Heart right ventricle (tissue), 16 donors: ENCODE measurements around the gene KLF7. TPM values are rescaled to one million over a fixed set of nuclear protein-coding genes. Genes with fewer than 3 reads are reported as not detected.

Experiments used
- ATAC-seq, 8 donors: fragments of 200-7000 bp; cut with Tn5 transposase; one replicate each; pipeline ENCODE4 v1.9.1; 2020; ENCODE audit warnings: mild to moderate bottlenecking in 8 of 8, moderate library complexity in 8 of 8, moderate number of reproducible peaks in 1 of 8
- DNase-seq, 2 donors: peaks; one replicate each; pipeline ENCODE4 v3.0.0-alpha.2; 2020
- H3K27ac ChIP-seq, 10 donors: fragments of 200-600 bp; sonication (generic) in 2 of 10; one replicate each; pipeline versions ENCODE4 v1.5.0 to v1.8.0; 2020 to 2022; ENCODE audit warnings: mild to moderate bottlenecking in 3 of 10
- H3K27me3 ChIP-seq, 7 donors: fragments of 200-600 bp; one replicate each; pipeline ENCODE4 v1.8.0; 2021 to 2022; ENCODE audit warnings: mild to moderate bottlenecking in 2 of 7
- H3K36me3 ChIP-seq, 9 donors: fragments of 200-600 bp; sonication (generic) in 1 of 9; one replicate each; pipeline versions ENCODE4 v1.5.0 to v1.8.0; 2020 to 2022; ENCODE audit warnings: mild to moderate bottlenecking in 2 of 9
- H3K4me1 ChIP-seq, 9 donors: fragments of 200-600 bp; sonication (generic) in 1 of 9; one replicate each; pipeline versions ENCODE4 v1.5.0 to v1.8.0; 2020 to 2022; ENCODE audit warnings: mild to moderate bottlenecking in 4 of 9
- H3K4me3 ChIP-seq, 10 donors: fragments of 200-600 bp; sonication (generic) in 2 of 10; one replicate each; pipeline versions ENCODE4 v1.5.0 to v1.8.0; 2020 to 2022; ENCODE audit warnings: mild to moderate bottlenecking in 7 of 10, moderate library complexity in 2 of 10
- H3K9me3 ChIP-seq, 11 donors: fragments of 200-600 bp in 10 of 11; sonication (generic) in 2 of 11; one replicate each; pipeline versions ENCODE4 v1.5.0 to v1.8.0; 2013 to 2022; ENCODE audit warnings: mild to moderate bottlenecking in 2 of 11, control low read depth in 1 of 11, moderate library complexity in 1 of 11
- CTCF ChIP-seq, 9 donors: fragments of 200-600 bp; sonication (generic) in 2 of 9; IDR thresholded peaks; one replicate each; pipeline versions ENCODE4 v1.5.0 to v1.8.0; 2021 to 2022; ENCODE audit warnings: antibody characterized with exemption in 9 of 9, mild to moderate bottlenecking in 5 of 9, moderate library complexity in 1 of 9
- WGBS, 2 donors: extraction: QIAGEN DNeasy Blood & Tissue Kit; methylation state at CpG; one replicate each; pipeline ENCODE4 v1.1.7; 2013; ENCODE audit warnings: inconsistent platforms in 1 of 2; 5-methylcytosine and 5-hydroxymethylcytosine counted together
- intact Hi-C, 10 donors: fragments of 100-400 bp; cut with DNase I; formaldehyde crosslinking; loops; one replicate each; pipeline versions ENCODE4 v1.11.1 to v1.14.2; 2022
- polyA plus RNA-seq, 2 donors: library from polyadenylated mRNA; stranded (reverse); fragments of 200-250 nt; gene quantifications; one replicate each; pipeline ENCODE4 v1.2.3, GENCODE V29; 2013
- total RNA-seq, 10 donors: library from RNA; stranded (reverse); fragmentation: NEBNext Ultra II Directional in 3 of 10; extraction: Animal tissue kit (Norgen Biotek cat#: 25700) in 3 of 10; gene quantifications; one replicate each; pipeline versions ENCODE4 v1.2.1 to v1.2.4, GENCODE V29; 2021 to 2023
- donor health status: Arrhythmogenic right ventricular cardiomyopathy.
- donor health status: ischemic (EF 13 %, LVEDD 7.1; RV severe dilation, severe dysfunction).
- donor health status: healthy with polysubstance abuse.
- donor health status: DM: no; HTN: yes; CAD: no.
- donor health status: DM: no; HTN: no; CAD: no.
- donor health status: ischemic (EF 25% LVEDD 6.9; RV normal size, moderate dysfunction).
- donor health status: ischemic (EF 25% LVEDD 5.7; RV mildly dilated, moderate dysfunction).
- donor health status: healthy.
- donor health status: DM: yes; HTN: yes; CAD: no.
- donor health status: Ischemic cardiomyopathy.
- donor health status: ischemic (EF 35%, LVEDD 5.7; RV mildly dilated, moderate dysfunction).
- donor health status: nonischemic (EF 11% LVEDD 7.7; RV severe dilation, severe dysfunction).
- donor health status: DM: yes; HTN: yes; CAD: no.
- donor health status: PGD.
- donor health status: ischemic (EF 29% LVEDD 5.4; RV normal size, mild dysfunction).
- donor health status: nonischemic (EF 23%, LVEDD 6.1; RV moderate dilation, normal function).

The KLF7 gene
- total and polyA plus RNA-seq, 12 donors, result 5.0 to 51.8 (median 27.9) TPM

- Histone ChIP-seq H3K27ac (no peak overlapping the region), H3K27me3 (no peaks in the 10 kb centered on the region), H3K9me3 (no peaks in the 10 kb centered on the region), H3K4me1 (peaks cover 0 to 9% (median 0%) of the 10 kb centered on the region in 9 donors), H3K4me3 (no peak overlapping the region), H3K36me3 (no peaks in the 10 kb centered on the region)
- no peak for TF ChIP-seq CTCF (IDR thresholded peaks at IDR 0.05)
- intact Hi-C loops, result loop anchor here in 1 of 10 donors (10.0 kb wide), 1 partner anchor 60 kb away; no protein-coding TSS in a partner anchor
- DNase-seq (no peak), ATAC-seq (no peak)
- 89 to 91% methylated on average over 4 of the region's 4 CpGs for WGBS, 2 donors
Measured at GRCh38 chr2:207054521-207054920, 111.2 kb downstream of the KLF7 start.

GRCh38 chr2:207051385-207051965 lies 114.3 kb downstream of the KLF7 start:
- no peak for TF ChIP-seq CTCF (IDR thresholded peaks at IDR 0.05)
- H3K4me3 ChIP-seq, result no peak overlapping the region
- intact Hi-C loops, result loop anchor here in 1 of 10 donors (10.0 kb wide), 1 partner anchor 57 kb away; no protein-coding TSS in a partner anchor

GRCh38 chr2:207049122-207049521 lies 116.6 kb downstream of the KLF7 start:
- no peak overlapping the region for H3K27ac ChIP-seq
- ATAC-seq, result no peak
- H3K27me3 ChIP-seq, result no peaks in the 10 kb centered on the region
- no peak for DNase-seq
- WGBS, 2 donors, result 72 to 83% methylated on average over 5 of the region's 5 CpGs
- intact Hi-C loops, result loop anchor here in 8 of 10 donors (5.0 to 10.0 kb wide), 3 partner anchors 116 to 426 kb away; partner anchors contain the start of gene KLF7 (in 1 of the 8)
- H3K4me3 ChIP-seq, result no peak overlapping the region
- H3K4me1 ChIP-seq, result peaks cover 0 to 21% (median 8%) of the 10 kb centered on the region in 9 donors
- H3K9me3 ChIP-seq, result no peaks in the 10 kb centered on the region
- TF ChIP-seq CTCF (IDR thresholded peaks at IDR 0.05), result no peak
- no peaks in the 10 kb centered on the region for H3K36me3 ChIP-seq

More at GRCh38 chr2:207051385-207051965, 114.3 kb downstream of the KLF7 start:
- Histone ChIP-seq H3K9me3 (no peaks in the 10 kb centered on the region), H3K4me1 (peaks cover 0 to 19% (median 7%) of the 10 kb centered on the region in 9 donors), H3K36me3 (no peaks in the 10 kb centered on the region), H3K27me3 (no peaks in the 10 kb centered on the region), H3K27ac (no peak overlapping the region)
- DNase-seq (no peak), ATAC-seq (no peak)
- WGBS, 2 donors, result 88 to 92% methylated on average over 3 of the region's 3 CpGs

- DNase-seq, result no peak
- H3K4me1 ChIP-seq, result peaks cover 0 to 21% (median 8%) of the 10 kb centered on the region in 9 donors
- H3K27ac ChIP-seq, result no peak overlapping the region
- no peak overlapping the region for H3K4me3 ChIP-seq
- no peak for TF ChIP-seq CTCF (IDR thresholded peaks at IDR 0.05)
- no peaks in the 10 kb centered on the region for H3K36me3 ChIP-seq
- 83 to 87% methylated on average over 5 of the region's 5 CpGs for WGBS, 2 donors
- no peaks in the 10 kb centered on the region for H3K9me3 ChIP-seq
- no peak for ATAC-seq
- intact Hi-C loops, result loop anchor here in 8 of 10 donors (5.0 to 10.0 kb wide), 3 partner anchors 116 to 426 kb away; partner anchors contain the start of gene KLF7 (in 1 of the 8)
- H3K27me3 ChIP-seq, result no peaks in the 10 kb centered on the region
Measured at GRCh38 chr2:207048416-207048815, 117.3 kb downstream of the KLF7 start.
